Stimulated activated CD4-positive, alpha-beta T cell treated with anti-CD3 and anti-CD28 coated beads, Interleukin-1b, Interleukin-23, amount 100 ng/mL, for 1 hour (primary cell): ENCODE results near the gene ADAR.
A peak's percentile ranks its signal among the peaks of the same experiment; 100 is the strongest.

Source experiments
- DNase-seq, 2 donors: peaks; one replicate each; pipeline ENCODE4 v3.0.0-alpha.2; 2020; ENCODE audit warnings: low read depth in 2 of 2

Gene ADAR

GRCh38 chr1:154558720-154559465 is 49.1 kb downstream of the ADAR start:
- peak; percentile 98 to 100 for DNase-seq

- peak in 1 of 2 donors; percentile 6 for DNase-seq
These were observed 49.9 kb downstream of the ADAR start, which contains the start of gene UBE2Q1 for GRCh38 chr1:154557939-154558719. TSS of gene UBE2Q1 (minus strand) at chr1:154558662. CDS start at chr1:154558553, 109 bp downstream.

GRCh38 chr1:154557248-154557938 is 50.6 kb downstream of the ADAR start:
- DNase-seq = no peak

- DNase-seq = no peak
These were observed 51.6 kb downstream of the ADAR start for GRCh38 chr1:154556422-154556821.

- DNase-seq = no peak
These were observed 54.6 kb downstream of the ADAR start for GRCh38 chr1:154553056-154554030.

GRCh38 chr1:154552036-154552435 is 56.0 kb downstream of the ADAR start:
- no peak for DNase-seq

- no peak for DNase-seq
These were observed 56.5 kb downstream of the ADAR start for GRCh38 chr1:154551474-154551873.

- DNase-seq = no peak
These were observed 57.3 kb downstream of the ADAR start for GRCh38 chr1:154550657-154551056.

- no peak for DNase-seq
These were observed 57.9 kb downstream of the ADAR start for GRCh38 chr1:154550070-154550469.

- no peak for DNase-seq
These were observed 58.7 kb downstream of the ADAR start for GRCh38 chr1:154549202-154549770.

- no peak for DNase-seq
These were observed 60.0 kb downstream of the ADAR start for GRCh38 chr1:154548028-154548427.

GRCh38 chr1:154547105-154547732 is 60.8 kb downstream of the ADAR start:
- no peak for DNase-seq

- no peak for DNase-seq
These were observed 61.5 kb downstream of the ADAR start for GRCh38 chr1:154546264-154547063.

GRCh38 chr1:154541231-154541630 is 66.8 kb downstream of the ADAR start:
- no peak for DNase-seq

- DNase-seq = no peak
These were observed 68.2 kb downstream of the ADAR start for GRCh38 chr1:154539486-154540483.

GRCh38 chr1:154536570-154536969 is 71.4 kb downstream of the ADAR start:
- DNase-seq = no peak

GRCh38 chr1:154533952-154534844 is 73.8 kb downstream of the ADAR start:
- DNase-seq = no peak
